HFFc6 (cell line): ENCODE measurements around the gene SYNGR2. TPM values are rescaled to one million over a fixed set of nuclear protein-coding genes. Genes with fewer than 3 reads are reported as not detected.
A peak's percentile ranks its signal among the peaks of the same experiment; 100 is the strongest.

Experiments used
- DNase-seq: peaks from one replicate; pipeline ENCODE4 v3.0.0-alpha.2; 2018
- H3K27ac Mint-ChIP-seq: 2 replicates; pipeline ENCODE4 v1.8.0; 2020; ENCODE audit warnings: mild to moderate bottlenecking, mixed read lengths
- H3K27me3 Mint-ChIP-seq: 2 replicates; pipeline ENCODE4 v1.8.0; 2021; ENCODE audit warnings: mild to moderate bottlenecking, moderate library complexity, mixed read lengths; ENCODE audit not compliant: insufficient read depth
- H3K36me3 Mint-ChIP-seq: 2 replicates; pipeline ENCODE4 v1.8.0; 2021; ENCODE audit warnings: low read depth, mixed read lengths
- H3K4me1 Mint-ChIP-seq: 2 replicates; pipeline ENCODE4 v1.8.0; 2020; ENCODE audit warnings: low read depth, mixed read lengths
- H3K4me3 Mint-ChIP-seq: 2 replicates; pipeline ENCODE4 v1.8.0; 2020; ENCODE audit warnings: mild to moderate bottlenecking, moderate library complexity, mixed read lengths
- H3K9me3 Mint-ChIP-seq: 2 replicates; pipeline ENCODE4 v1.8.0; 2020; ENCODE audit warnings: mild to moderate bottlenecking, mixed read lengths
- total RNA-seq, 6 experiments: library from RNA; stranded (reverse); fragmentation: NEBNext Ultra II Directional; extraction: Animal tissue kit (Norgen Biotek cat#: 25700); gene quantifications; 2 replicates in 1 of 6; 3 replicates in 5 of 6; pipeline ENCODE4 v1.2.3, GENCODE V29; 2021
- TF ChIP-seq, protein P1 (sequence below): fragments of 200-600 bp; sonication (generic); IDR thresholded peaks from 2 replicates; pipeline ENCODE4 v1.5.0; 2021; ENCODE audit warnings: antibody characterized with exemption, mild to moderate bottlenecking

Gene SYNGR2
- total RNA-seq, 6 experiments from 2014 or later = 44.6 to 104 (median 54.7) TPM

DNA sequence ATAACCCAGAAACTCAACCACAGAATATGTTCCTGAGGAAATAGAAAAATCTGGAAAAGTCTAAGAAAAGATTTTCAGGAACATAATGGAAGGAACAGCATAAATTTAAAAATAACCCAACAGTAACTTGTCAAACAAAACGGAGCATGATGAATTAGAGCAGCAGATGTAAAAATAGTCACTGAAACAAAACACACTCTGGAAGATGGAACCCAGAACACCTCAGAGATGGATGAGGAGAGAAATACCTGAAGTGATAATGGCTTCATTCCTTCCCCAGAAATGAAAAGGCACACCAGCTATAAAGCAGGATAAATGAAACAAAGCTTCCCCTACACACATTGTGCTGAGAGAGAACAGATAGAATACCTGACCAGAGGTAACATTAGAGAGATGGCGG is 12.1 kb downstream of the SYNGR2 start:
- no peaks in the 10 kb centered on the region for H3K9me3 Mint-ChIP-seq
- peaks cover 21% of the 10 kb centered on the region; the same call in 1 of the 2 replicates for H3K36me3 Mint-ChIP-seq
- H3K27ac Mint-ChIP-seq = no peak overlapping the region
- H3K27me3 Mint-ChIP-seq = 0 out of 2 replicates have a peak, but pooled peaks cover 2% of the 10 kb centered on the region
- H3K4me1 Mint-ChIP-seq = peaks cover 33% of the 10 kb centered on the region
- TF ChIP-seq, protein P1, sequence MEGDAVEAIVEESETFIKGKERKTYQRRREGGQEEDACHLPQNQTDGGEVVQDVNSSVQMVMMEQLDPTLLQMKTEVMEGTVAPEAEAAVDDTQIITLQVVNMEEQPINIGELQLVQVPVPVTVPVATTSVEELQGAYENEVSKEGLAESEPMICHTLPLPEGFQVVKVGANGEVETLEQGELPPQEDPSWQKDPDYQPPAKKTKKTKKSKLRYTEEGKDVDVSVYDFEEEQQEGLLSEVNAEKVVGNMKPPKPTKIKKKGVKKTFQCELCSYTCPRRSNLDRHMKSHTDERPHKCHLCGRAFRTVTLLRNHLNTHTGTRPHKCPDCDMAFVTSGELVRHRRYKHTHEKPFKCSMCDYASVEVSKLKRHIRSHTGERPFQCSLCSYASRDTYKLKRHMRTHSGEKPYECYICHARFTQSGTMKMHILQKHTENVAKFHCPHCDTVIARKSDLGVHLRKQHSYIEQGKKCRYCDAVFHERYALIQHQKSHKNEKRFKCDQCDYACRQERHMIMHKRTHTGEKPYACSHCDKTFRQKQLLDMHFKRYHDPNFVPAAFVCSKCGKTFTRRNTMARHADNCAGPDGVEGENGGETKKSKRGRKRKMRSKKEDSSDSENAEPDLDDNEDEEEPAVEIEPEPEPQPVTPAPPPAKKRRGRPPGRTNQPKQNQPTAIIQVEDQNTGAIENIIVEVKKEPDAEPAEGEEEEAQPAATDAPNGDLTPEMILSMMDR = no peak
- H3K4me3 Mint-ChIP-seq = no peak overlapping the region
- DNase-seq = no peak

DNA sequence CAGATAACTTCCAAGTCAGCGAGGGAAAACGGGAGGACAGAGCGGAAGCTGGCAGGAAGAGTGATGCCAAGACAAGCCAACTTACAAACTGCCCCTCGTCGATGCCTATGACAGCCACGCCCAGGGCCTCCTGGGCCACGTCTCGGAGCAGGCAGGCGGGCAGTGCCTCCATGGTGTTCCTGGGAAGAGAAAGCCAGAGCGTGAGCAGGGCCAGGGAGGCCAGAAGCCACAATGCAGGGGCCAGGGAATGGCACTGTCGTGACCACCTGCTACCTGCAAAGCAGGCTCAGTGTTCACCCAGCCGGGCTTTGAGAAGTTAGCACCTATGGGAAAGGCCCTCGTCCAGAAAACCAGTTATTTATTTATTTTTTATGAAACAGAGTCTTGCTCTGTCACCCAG is 14.1 kb downstream of the SYNGR2 start:
- TF ChIP-seq, protein P1 = no peak
- DNase-seq = no peak
- no peak overlapping the region for H3K4me3 Mint-ChIP-seq
- H3K9me3 Mint-ChIP-seq = no peaks in the 10 kb centered on the region; the same call in 1 of the 2 replicates
- H3K27ac Mint-ChIP-seq = no peak overlapping the region
- H3K4me1 Mint-ChIP-seq = peaks cover 48% of the 10 kb centered on the region
- H3K27me3 Mint-ChIP-seq = no peaks in the 10 kb centered on the region
- peaks cover 26% of the 10 kb centered on the region for H3K36me3 Mint-ChIP-seq

DNA sequence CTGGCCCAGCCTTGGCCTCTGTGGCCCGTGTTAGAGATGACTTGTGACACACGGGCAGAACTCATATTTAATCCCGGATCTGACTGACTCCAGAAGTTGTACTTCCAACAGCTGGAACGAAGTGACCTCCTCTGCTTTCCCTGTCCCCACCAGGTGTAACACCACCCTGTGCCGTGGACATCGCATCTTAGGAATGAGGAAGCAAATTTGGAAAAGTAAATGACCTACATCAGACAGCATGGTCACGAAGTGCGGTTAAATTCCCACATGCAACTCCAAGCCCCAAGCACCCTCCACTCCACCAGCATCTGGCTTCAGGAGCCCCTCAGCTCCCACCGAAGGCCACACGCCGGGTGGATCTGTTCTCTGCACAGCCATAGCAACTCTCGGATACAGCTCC is 15.5 kb downstream of the SYNGR2 start:
- TF ChIP-seq, protein P1 = no peak
- peaks cover 23% of the 10 kb centered on the region for H3K36me3 Mint-ChIP-seq
- DNase-seq = no peak
- H3K4me1 Mint-ChIP-seq = peaks cover 54% of the 10 kb centered on the region
- H3K27ac Mint-ChIP-seq = no peak overlapping the region
- no peaks in the 10 kb centered on the region; the same call in 1 of the 2 replicates for H3K27me3 Mint-ChIP-seq
- H3K4me3 Mint-ChIP-seq = no peak overlapping the region
- no peaks in the 10 kb centered on the region; the same call in 1 of the 2 replicates for H3K9me3 Mint-ChIP-seq

DNA sequence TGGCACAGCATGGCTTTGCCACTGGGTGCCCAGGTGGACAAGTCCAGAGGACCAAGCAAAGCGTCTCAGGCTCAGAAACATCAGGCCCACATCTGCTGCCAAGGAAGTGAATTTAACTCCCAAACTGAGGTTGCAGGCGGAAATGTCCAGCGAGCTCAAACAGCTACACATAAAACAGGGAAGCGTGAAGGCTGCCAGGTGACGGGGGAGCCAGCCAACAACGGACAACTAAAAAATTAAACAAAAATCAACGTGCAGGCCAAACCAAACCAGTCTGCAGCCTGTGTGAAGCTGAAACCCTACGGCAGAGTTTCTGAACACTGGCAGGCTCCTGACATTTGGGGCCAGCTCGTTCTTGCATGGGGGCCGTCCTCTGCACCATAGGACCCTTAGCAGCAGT is 16.0 kb downstream of the SYNGR2 start:
- H3K4me3 Mint-ChIP-seq = no peak overlapping the region
- H3K4me1 Mint-ChIP-seq = peaks cover 50% of the 10 kb centered on the region
- H3K27ac Mint-ChIP-seq = no peak overlapping the region
- H3K9me3 Mint-ChIP-seq = no peaks in the 10 kb centered on the region; the same call in 1 of the 2 replicates
- TF ChIP-seq, protein P1 = no peak
- H3K27me3 Mint-ChIP-seq = no peaks in the 10 kb centered on the region; the same call in 1 of the 2 replicates
- peaks cover 19% of the 10 kb centered on the region for H3K36me3 Mint-ChIP-seq
- DNase-seq = no peak

DNA sequence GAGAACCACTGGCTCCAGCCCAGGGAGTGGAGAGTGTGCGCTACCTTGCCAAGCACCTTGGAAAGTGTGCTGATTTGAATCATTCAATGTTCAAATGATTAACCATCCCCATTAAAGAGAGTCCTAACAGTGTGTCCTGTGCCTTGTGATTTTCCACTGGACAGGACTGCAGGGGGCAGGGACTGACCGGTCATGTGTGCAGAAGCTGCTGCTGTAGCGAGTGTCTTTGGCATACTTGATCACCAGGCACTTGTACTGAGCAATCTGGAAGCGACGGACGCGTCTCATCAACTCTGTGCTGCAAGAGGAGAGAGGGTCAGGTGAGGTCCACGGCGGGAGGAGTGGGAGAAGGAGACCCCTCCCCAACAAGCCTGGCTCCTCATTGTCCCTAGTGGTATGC is 16.5 kb downstream of the SYNGR2 start:
- Mint-ChIP-seq H3K9me3 (no peaks in the 10 kb centered on the region; the same call in 1 of the 2 replicates), H3K4me1 (peaks cover 46% of the 10 kb centered on the region), H3K27me3 (no peaks in the 10 kb centered on the region; the same call in 1 of the 2 replicates), H3K4me3 (peak overlapping the region; percentile 91), H3K27ac (no peak overlapping the region; the same call in 1 of the 2 replicates), H3K36me3 (peaks cover 16% of the 10 kb centered on the region)
- DNase-seq = no peak
- TF ChIP-seq, protein P1 = no peak
